GM18526 (cell line): ENCODE results near the gene RUNX1.

Experiments
- POLR2A ChIP-seq: IDR thresholded peaks from 3 replicates; pipeline ENCODE4 v1.6.1; 2011; ENCODE audit not compliant: insufficient read length; ENCODE audit errors: extremely low read depth

The RUNX1 gene

DNA sequence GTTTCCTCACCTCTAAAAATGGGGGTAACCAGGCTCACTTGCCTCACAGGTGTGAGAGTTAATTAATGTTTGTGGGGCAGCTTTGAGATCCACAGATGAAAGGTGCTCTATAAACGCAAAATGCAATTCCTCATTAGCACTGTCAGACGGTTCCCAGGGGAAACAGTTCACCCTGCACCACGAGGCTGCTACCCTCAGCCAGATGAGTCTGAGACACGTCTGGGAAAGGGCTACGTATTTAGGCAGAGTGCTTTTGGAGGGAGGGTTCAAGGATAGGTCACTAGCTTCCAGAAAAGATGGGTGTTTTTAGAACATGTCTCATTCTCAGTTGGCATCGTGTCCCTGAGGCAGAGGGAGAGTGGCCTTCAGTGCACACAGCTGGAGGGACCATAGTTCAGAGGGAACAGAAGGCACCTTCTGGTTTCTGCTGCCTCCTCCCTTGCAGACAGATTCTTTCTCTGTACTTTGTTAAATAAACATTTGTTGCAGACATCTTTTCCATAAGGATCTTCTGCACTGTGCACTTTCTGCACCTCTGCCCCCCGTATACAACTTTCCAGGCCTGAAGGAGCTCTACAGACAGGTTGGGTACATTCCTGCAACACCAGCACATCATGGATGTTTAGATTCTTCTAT lies 240.4 kb downstream of the RUNX1 start:
- TF ChIP-seq POLR2A = no peak

DNA sequence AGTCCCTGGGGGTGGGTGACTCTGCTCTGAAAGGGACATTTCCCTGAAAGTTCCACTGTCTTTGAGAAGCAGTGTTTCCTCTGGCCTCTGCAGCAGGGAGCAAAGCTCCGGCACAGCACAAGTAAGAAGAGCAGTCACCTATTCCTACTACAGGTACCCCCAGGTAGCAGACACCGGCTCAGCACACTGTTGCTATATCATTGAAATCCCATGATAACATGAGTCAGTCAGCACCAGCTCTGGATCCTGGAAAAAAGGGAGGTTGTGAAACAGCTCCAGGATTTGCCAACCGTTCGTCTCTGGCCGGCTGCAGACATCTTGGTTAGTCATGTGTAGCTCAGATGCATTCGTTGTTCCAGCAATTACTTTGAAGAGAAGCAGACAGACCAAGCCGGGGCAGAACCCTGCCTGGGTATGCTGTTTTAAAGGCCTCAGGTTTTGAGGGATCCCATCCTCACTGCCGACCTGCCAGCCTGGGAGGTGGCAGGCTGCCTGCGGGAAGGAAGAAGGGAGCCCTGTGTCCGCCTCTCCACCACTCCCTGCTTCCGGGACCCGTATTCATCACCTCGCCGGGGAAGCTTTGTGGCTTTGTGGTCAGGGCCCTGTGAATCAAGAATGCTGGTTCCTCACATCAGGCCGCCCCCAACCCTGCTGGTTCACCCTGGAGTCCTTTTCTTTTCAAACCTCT lies 241.1 kb downstream of the RUNX1 start:
- no peak for TF ChIP-seq POLR2A

DNA sequence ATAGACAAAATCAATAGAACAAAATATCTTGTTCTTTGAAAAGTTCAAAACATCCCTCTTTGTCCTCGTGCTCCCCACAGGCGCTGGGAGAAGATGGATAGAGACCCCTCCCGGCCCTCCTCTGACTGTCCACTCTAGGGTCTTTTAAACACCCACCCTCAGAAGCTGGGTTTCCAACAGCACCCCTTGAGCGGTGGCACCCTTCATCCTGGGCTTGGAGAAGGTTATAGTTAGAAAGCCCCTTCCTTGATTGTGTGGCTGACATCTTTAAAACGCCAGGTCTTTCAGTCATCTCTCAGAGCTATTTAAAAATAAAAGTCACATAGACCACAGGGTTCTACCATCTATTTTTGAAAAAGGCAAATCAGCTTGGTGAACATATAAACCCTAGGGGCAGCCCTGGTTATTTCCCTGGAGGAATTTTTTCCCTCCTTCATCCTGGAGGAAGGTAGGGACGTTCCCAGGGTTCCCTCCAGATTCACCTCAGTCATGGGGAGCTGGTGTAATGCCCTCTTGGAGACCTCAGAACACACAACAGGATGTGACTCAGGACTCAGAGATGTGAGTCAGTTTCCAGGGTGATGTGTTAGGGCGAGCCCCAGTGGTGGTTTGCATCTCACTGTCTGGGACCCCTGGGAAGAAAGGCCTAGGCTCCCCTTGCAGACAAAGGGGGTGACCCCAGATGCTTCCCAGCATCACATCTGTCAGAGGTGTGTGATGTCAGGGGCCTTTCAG lies 241.8 kb downstream of the RUNX1 start:
- TF ChIP-seq POLR2A = no peak

DNA sequence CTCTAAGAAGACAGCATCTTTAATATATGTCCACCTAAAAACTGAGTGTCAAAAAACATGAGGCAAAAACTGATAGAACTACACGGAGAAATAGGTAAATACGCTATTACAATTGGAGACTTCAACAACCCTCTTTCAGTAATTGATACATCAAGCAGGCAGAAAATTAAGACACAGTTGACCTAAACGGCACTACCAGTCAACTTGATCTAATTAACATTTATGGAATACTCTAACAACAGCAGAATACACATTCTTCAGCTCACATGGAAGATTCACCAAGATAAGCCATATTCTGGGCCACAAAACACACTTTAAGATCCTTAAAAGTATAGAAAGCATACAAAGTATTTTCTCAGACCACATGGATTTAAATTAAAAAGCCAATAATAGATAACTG lies 242.7 kb downstream of the RUNX1 start:
- no peak for TF ChIP-seq POLR2A

DNA sequence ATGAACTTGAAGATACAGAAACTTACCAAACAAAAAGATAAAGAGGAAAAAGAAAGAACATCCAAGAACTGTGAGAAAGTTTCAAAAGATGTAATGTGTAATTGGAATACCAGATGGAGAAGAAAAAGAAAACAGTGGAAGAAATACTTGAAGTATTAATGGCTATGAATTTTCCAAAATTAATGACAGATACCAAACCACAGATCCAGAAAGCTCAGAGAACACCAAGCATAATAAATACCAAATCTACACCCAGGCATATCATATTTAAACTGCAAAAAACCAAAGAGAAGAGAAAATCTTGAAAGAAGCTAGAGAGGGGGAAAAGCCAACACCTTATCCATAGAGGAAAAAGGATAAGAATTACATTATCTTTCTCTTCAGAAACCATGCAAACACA lies 243.9 kb downstream of the RUNX1 start:
- TF ChIP-seq POLR2A = no peak

DNA sequence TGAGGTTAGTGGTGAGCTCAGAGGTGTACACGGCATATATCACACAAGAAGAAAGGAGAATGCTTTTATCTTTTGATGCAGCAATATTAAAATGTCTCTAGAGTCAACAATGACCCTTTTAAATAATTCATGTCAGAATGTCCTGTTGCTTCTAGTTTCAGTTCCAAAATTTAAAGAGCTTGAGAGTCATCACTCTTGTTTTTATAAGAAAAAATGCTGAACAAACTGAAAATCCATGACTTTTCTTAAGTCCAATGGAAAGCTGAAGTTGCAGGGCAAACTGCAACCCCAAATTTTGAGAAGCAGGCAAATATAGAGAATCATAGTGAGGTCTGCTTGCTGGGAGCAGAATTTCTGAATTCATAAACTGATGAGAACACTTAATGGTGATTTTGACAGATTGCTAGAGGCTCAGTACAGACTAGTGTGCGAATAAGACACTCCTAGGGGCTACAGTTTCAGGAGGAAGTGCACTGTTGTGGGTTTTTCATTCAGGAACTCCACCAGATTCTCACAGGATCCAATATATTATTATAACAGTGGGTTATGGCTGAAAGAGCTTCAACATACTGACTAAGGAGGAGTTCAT lies 245.2 kb downstream of the RUNX1 start:
- no peak for TF ChIP-seq POLR2A

DNA sequence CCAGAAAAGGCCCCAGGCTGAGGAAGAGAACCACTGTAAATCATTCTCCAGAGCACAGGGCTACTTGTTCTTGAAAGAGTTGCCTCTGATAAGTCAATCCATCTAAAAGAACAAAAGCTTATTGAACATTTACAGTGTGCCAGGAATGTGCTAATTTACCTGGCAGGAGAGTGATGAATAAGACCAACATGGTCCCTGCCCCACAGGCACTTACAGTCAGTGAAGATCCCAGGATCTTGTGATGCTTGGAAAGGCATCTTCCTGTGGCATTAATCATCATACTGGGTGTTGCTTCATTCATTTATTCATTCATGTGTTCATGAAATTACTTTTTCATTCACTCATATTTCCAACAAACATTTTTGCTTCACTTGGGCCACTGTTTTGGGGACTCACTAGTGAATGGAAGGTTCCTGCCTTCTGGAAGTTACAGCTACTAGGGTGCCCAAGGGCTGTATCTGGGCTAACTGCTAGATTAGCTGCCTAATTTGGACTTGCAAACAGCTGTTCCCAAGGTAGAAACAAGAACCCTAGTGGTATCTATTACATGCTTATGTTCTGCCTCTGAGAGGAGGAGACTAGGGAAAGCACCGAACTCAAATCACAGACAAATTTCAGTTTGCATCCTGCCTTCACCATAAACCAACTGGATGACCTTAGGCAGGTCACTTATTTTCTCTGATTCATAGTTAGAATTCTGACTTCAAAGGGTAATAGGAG lies 246.8 kb downstream of the RUNX1 start:
- TF ChIP-seq POLR2A = no peak

DNA sequence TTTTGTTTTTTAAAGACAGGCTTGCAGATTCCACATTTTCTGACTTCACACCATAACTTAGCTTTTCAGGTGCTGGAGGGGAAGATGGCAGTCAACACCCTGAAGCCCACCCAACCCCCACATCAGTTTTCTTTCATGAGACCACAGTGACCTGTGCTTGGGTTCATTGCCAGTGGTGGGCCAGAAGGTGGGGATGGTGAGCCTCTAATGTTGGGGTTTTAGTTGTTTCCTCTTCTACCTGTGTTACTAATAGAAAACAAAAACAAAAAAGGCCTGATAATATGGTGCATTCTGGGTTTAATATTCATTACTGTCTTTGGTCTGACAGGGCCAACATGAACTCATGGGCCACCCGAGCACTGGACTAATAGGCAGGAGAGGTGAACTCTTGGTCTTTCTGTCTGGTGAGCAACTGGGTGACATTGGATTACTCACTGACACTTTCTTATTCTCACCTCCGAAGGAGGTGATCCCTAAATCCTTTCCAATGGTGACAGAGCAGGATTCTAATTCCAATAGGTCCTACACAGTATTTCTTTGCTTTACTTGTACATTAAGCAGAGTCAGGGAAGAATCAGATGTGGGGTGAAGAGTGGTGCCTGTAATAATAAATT lies 247.5 kb downstream of the RUNX1 start:
- no peak for TF ChIP-seq POLR2A

DNA sequence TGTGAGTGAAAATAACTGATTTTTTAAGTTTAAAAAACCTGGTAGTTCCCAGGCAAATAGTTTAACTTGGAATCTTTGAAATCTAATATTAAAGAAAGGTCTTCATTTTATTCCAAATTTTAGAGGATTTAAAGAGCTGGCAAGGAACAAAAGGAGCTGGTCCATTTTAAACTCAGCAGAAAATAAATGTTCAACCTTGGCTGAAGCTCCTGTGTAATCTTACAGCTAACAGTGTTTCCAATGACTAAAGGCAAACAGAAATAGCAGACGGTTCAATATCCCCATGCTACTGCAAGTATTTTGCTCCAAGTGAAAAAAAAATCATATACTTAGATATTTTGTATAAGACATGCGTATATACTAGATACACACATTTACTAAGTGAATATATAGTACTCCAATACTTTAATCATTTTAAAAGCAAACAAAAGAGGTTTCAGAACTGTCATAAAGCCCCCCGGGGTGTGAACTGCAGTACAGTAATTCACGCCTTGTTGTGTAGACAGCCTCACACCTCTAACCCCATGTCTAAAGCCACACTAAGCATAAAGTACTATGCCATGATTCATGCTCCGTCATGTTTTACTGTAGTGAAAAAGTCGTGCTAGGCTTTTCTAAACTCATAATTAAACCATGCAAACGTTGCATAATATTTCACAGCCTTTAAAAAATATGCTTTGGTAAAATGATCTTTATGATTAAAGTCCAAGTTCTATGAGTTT lies 248.1 kb downstream of the RUNX1 start:
- TF ChIP-seq POLR2A = no peak

DNA sequence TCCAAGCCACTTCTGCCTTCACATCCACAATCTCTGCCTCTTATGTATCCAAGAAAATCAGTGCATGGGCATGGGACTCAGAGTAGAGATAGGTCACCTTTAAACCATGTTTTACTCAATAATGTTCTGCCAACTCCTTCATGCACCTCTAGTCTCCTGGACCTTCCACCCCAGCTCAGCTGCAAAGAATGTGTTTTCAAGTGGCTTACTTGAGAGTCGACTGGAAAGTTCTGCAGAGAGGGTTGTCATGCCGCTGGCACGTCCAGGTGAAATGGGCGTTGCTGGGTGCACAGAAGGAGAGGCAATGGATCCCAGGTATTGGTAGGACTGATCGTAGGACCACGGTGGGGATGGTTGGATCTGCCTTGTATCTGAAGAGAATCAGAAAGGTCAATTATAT lies 250.0 kb downstream of the RUNX1 start:
- no peak for TF ChIP-seq POLR2A

DNA sequence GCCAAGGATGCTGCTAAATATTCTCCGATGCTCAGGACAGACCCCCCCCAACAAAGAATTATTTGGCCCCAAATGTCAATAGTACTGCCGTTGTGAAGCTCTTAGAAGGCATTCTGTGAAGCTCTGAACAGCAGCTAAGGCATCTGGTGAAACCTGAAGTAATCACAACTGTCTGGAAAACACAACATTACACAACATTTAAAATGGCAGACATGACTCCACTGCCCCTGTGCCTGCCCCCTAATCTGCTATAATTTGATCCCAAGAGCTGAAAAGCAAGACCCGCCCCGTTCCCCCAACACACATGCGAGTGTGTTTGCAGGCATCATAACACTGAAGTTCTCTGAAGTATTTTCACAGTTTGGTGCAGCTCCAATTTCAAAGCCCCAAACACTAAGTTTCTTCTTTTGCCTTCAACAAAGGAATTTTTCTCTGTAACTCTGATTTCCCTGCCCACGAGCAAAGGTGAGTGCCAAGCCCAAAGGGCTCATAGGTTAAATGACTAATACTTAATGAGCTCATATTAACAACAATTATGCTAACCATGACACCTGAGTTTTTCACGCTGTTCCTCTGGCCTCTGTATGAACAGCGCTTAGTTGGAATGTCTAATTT lies 251.1 kb downstream of the RUNX1 start:
- TF ChIP-seq POLR2A = no peak

DNA sequence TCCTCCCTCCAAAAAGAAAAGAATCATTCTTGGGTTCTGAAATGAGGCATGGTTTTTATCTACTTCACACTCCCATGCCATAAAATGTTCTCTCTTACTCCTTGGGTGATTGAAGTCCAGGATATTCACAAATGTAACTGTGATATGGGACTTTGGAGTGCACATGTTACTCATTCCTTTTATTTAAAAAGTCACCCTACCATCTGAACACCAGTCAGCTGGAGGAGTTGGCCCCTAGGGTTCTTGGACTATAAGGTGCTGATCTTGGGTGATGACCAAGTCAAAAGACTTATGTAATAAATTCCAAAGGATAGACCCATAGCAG lies 251.9 kb downstream of the RUNX1 start:
- no peak for TF ChIP-seq POLR2A

DNA sequence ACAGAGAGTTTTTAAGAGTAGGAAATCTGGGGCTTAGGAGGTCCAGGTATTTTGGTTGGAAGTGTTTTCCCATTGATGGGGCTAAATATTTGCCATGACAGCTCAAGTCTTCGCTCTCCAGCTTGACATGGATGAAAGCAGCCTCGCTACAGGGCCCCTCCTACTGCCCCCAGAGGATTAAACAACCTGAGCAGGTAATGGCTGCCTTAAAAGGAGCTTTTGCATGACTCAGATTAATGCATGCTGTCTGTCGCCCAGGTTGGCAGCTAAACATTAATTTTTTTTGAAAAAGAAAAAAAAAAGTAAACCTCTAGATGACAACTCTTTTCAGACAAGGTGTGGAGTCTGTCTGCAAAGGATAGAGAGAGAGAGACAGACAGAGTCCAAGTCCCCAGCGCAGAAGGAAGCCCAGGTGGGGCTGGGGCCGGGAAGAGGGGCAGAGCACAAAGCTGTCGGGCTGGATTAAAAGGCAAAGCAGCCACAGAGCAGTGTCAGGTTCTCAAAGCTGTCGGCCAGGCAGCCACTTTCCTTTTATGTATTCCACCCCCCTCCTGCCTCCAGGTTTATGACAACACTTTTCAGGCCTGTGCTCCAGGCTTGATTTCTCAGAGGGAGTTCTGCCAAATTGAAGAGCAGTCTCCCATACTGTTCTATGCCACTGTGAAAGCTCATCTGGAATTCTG lies 252.4 kb downstream of the RUNX1 start:
- no peak for TF ChIP-seq POLR2A
